ENCODE data around the gene CNN2. TPM values are rescaled to one million over a fixed set of nuclear protein-coding genes. Genes with fewer than 3 reads are reported as not detected.
A peak's percentile ranks its signal among the peaks of the same experiment; 100 is the strongest.

The CNN2 gene
- total and polyA plus RNA-seq, 2 of the 13 experiments (the other 11 are each of a cell fraction or from before 2014, with no cell fraction given): 63.6 to 70.0 TPM

GRCh38 chr19:1041835-1042685, 15.7 kb downstream of the CNN2 start:
- Histone ChIP-seq H3K4me1 (ENCODE audit: insufficient read depth, low read length) (peaks cover 44% of the 10 kb centered on the region), H3K27me3 (ENCODE audit: control insufficient read depth in 1 of 2, insufficient read depth in 2 of 2, low read length in 2 of 2) (no peaks in the 10 kb centered on the region), H3K9ac (ENCODE audit: insufficient read depth, low read depth, low read length) (no peak overlapping the region), H2AFZ (ENCODE audit: low read length) (no peak overlapping the region), H3K4me2 (ENCODE audit: low read depth, low read length) (peak overlapping the region; percentile 98; the same call in 1 of the 2 replicates), H3K79me2 (ENCODE audit: insufficient read depth, low read length) (no peaks in the 10 kb centered on the region), H3K4me3 (replicated peaks in 1 of 3; ENCODE audit: insufficient read depth in 1 of 3, low read depth in 2 of 3, low read length in 3 of 3) (no peak overlapping the region), H4K20me1 (ENCODE audit: insufficient read depth, low read length) (no peaks in the 10 kb centered on the region), H3K27ac (ENCODE audit: extremely low read length, insufficient read depth, low read length) (no peak overlapping the region), H3K36me3 (replicated peaks in 1 of 2; ENCODE audit: control insufficient read depth in 1 of 2, insufficient read depth in 2 of 2, low read length in 2 of 2) (peaks cover 0 to 8% of the 10 kb centered on the region in 2 experiments; a peak in 4 of 5 replicates), H3K9me3 (ENCODE audit: low read length) (no peaks in the 10 kb centered on the region)
- in situ Hi-C loops (cut with HindIII; ENCODE audit: extremely low pct_ligation_motif_present, low pct_unique_long_range_greater_than_20kb) (no loop called here), intact Hi-C loops (cut with micrococcal nuclease; ENCODE audit: unreplicated experiment) (no loop called here)
- ChIA-PET CTCF (ENCODE audit: low intra/inter-chr PET ratio, low total read pairs) (no interaction called here), POLR2A (interaction anchor here (1.1 to 4.1 kb wide), 3 partner anchors 9 to 14 kb away, joined by 3 to 71 read pairs (median 6); partner anchors contain the start of gene CNN2)
- BruUV-seq (replicated peaks): no TSS peak
- no peak for DNase-seq (ENCODE audit: low spot score)
- ATAC-seq: no peak
- no peak for FAIRE-seq
- 100% methylated on average over 4 of the region's 43 CpGs for WGBS (ENCODE audit: low lambda C conversion rate)
- TF ChIP-seq ZNF629 (CRISPR knock-in tag; conservative IDR thresholded peaks at IDR 0.05) (peak; percentile 92), EHMT2 (IDR thresholded peaks at IDR 0.05; ENCODE audit: borderline replicate concordance, low read depth, low read length) (no peak), HDAC1 (CRISPR knock-in tag; IDR thresholded peaks at IDR 0.05) (0 out of 2 replicates have a peak, but pooled peaks have one; percentile 9)

GRCh38 chr19:1042689-1043511, 16.5 kb downstream of the CNN2 start:
- no peaks in the 10 kb centered on the region for H3K79me2 ChIP-seq (ENCODE audit: insufficient read depth, low read length)
- DNase-seq (ENCODE audit: low spot score) (no peak), ATAC-seq (no peak), FAIRE-seq (no peak)
- WGBS (ENCODE audit: low lambda C conversion rate): 78% methylated on average over 7 of the region's 23 CpGs
- H3K27ac ChIP-seq (ENCODE audit: extremely low read length, insufficient read depth, low read length): no peak overlapping the region
- POLR2A ChIA-PET: interaction anchor here (0.5 to 1.2 kb wide), 3 partner anchors 8 to 328 kb away, joined by 3 read pairs; no protein-coding TSS in a partner anchor
- no peak overlapping the region for H3K4me3 ChIP-seq (replicated peaks in 1 of 3; ENCODE audit: insufficient read depth in 1 of 3, low read depth in 2 of 3, low read length in 3 of 3)
- no peak overlapping the region for H3K4me2 ChIP-seq (ENCODE audit: low read depth, low read length)
- H3K9ac ChIP-seq (ENCODE audit: insufficient read depth, low read depth, low read length): no peak overlapping the region
- H2AFZ ChIP-seq (ENCODE audit: low read length): no peak overlapping the region
- in situ Hi-C loops (cut with HindIII; ENCODE audit: extremely low pct_ligation_motif_present, low pct_unique_long_range_greater_than_20kb): no loop called here
- no peaks in the 10 kb centered on the region for H4K20me1 ChIP-seq (ENCODE audit: insufficient read depth, low read length)
- H3K36me3 ChIP-seq (replicated peaks in 1 of 2; ENCODE audit: control insufficient read depth in 1 of 2, insufficient read depth in 2 of 2, low read length in 2 of 2): peaks cover 0 to 3% of the 10 kb centered on the region in 2 experiments; a peak in 1 of 5 replicates
- no peaks in the 10 kb centered on the region for H3K27me3 ChIP-seq (ENCODE audit: control insufficient read depth in 1 of 2, insufficient read depth in 2 of 2, low read length in 2 of 2)
- CTCF ChIA-PET (ENCODE audit: low intra/inter-chr PET ratio, low total read pairs): no interaction called here
- H3K4me1 ChIP-seq (ENCODE audit: insufficient read depth, low read length): peaks cover 44% of the 10 kb centered on the region
- BruUV-seq (replicated peaks): no TSS peak
- intact Hi-C loops (cut with micrococcal nuclease; ENCODE audit: unreplicated experiment): no loop called here
- no peaks in the 10 kb centered on the region for H3K9me3 ChIP-seq (ENCODE audit: low read length)
- TF ChIP-seq, protein P1, sequence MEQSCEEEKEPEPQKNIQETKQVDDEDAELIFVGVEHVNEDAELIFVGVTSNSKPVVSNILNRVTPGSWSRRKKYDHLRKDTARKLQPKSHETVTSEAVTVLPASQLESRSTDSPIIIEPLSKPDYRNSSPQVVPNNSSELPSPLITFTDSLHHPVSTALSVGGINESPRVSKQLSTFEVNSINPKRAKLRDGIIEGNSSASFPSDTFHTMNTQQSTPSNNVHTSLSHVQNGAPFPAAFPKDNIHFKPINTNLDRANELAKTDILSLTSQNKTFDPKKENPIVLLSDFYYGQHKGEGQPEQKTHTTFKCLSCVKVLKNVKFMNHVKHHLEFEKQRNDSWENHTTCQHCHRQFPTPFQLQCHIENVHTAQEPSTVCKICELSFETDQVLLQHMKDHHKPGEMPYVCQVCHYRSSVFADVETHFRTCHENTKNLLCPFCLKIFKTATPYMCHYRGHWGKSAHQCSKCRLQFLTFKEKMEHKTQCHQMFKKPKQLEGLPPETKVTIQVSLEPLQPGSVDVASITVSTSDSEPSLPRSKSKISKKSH (CRISPR knock-in tag; IDR thresholded peaks at IDR 0.05; ENCODE audit: borderline replicate concordance): no peak
- TF ChIP-seq TBX3 (IDR thresholded peaks at IDR 0.05; ENCODE audit: borderline replicate concordance) (no peak), USF2 (IDR thresholded peaks at IDR 0.05; ENCODE audit: low read depth, low read length) (no peak), USF2 (CRISPR knock-in tag; IDR thresholded peaks at IDR 0.05; ENCODE audit: borderline replicate concordance) (no peak), ZKSCAN8 (CRISPR knock-in tag; IDR thresholded peaks at IDR 0.05; ENCODE audit: borderline replicate concordance) (no peak), U2AF1 (optimal IDR thresholded peaks at IDR 0.05; ENCODE audit: low read depth, low read length) (no peak), FLYWCH1 (CRISPR knock-in tag; IDR thresholded peaks at IDR 0.05) (no peak), ZFP36L2 (CRISPR knock-in tag; IDR thresholded peaks at IDR 0.05) (no peak), CCDC6 (CRISPR knock-in tag; IDR thresholded peaks at IDR 0.05) (no peak)

Data from HepG2 (cell line).